B cell (primary cell): ENCODE measurements around the gene CDH19. TPM values are rescaled to one million over a fixed set of nuclear protein-coding genes. Genes with fewer than 3 reads are reported as not detected.

Experiments
- ATAC-seq: fragments of 200-7000 bp; cut with Tn5 transposase; one replicate; pipeline ENCODE4 v1.10.0; 2021; ENCODE audit warnings: low read depth, mild to moderate bottlenecking, moderate number of reproducible peaks, moderate library complexity
- CTCF ChIA-PET: fragments of 350-600 bp; sonication (Branson Sonifier 250); formaldehyde crosslinking; loops from one replicate; lab custom pipeline; 2021; ENCODE audit warnings: antibody characterized with exemption, inconsistent platforms; lab: Charles Lee
- POLR2A ChIA-PET: fragments of 350-600 bp; sonication (Branson Sonifier 250); formaldehyde crosslinking; loops from one replicate; lab custom pipeline; 2021; ENCODE audit warnings: antibody characterized with exemption; lab: Charles Lee
- DNase-seq: peaks from one replicate; pipeline ENCODE4 v3.0.0; 2013
- H2AFZ ChIP-seq: 2 replicates; pipeline ENCODE4 v1.6.1; 2012; ENCODE audit warnings: mild to moderate bottlenecking, low read depth, low read length; ENCODE audit not compliant: insufficient read depth, poor library complexity, severe bottlenecking
- H3K27ac ChIP-seq, 2 donors: 1 replicate in 1 of 2; 2 replicates in 1 of 2; pipeline ENCODE4 v1.5.1; 2012 to 2013; ENCODE audit warnings: low read length in 2 of 2, mild to moderate bottlenecking in 2 of 2, moderate library complexity in 1 of 2
- H3K27me3 ChIP-seq, 4 experiments: fragments of 200-600 bp in 1 of 4; sonication (generic) in 1 of 4; replicated peaks in 1 of 4; 1 replicate in 2 of 4; 2 replicates in 2 of 4; pipeline versions ENCODE4 v1.6.1 to v1.7.0; 2013 to 2016; ENCODE audit warnings: low read length in 3 of 4, mild to moderate bottlenecking in 2 of 4, mixed read lengths in 1 of 4, moderate library complexity in 1 of 4; ENCODE audit not compliant: insufficient read depth in 4 of 4, control insufficient read depth in 3 of 4; ENCODE audit errors: control extremely low read depth in 1 of 4
- H3K36me3 ChIP-seq, 2 experiments: replicated peaks in 1 of 2; 1 replicate in 1 of 2; 2 replicates in 1 of 2; pipeline versions ENCODE4 v1.6.1 to v1.7.1; 2013; ENCODE audit warnings: low read length in 1 of 2; ENCODE audit not compliant: insufficient read depth in 2 of 2, control insufficient read depth in 1 of 2; ENCODE audit errors: control extremely low read depth in 1 of 2, extremely low read depth in 1 of 2
- H3K4me1 ChIP-seq, 2 donors: fragments of 200-600 bp in 1 of 2; sonication (generic) in 1 of 2; 1 replicate in 1 of 2; 2 replicates in 1 of 2; pipeline versions ENCODE4 v1.5.1 to v1.6.1; 2013 to 2017; ENCODE audit warnings: low read length in 2 of 2; ENCODE audit not compliant: control insufficient read depth in 2 of 2, insufficient read depth in 2 of 2
- H3K4me2 ChIP-seq: replicated peaks from 2 replicates; pipeline ENCODE3; 2012; ENCODE audit warnings: mild to moderate bottlenecking, low read depth, low read length; ENCODE audit not compliant: poor library complexity, severe bottlenecking
- H3K4me3 ChIP-seq, 5 experiments: fragments of 200-600 bp in 1 of 5; sonication (generic) in 1 of 5; 1 replicate in 3 of 5; 2 replicates in 2 of 5; pipeline versions ENCODE4 v1.5.1 to v1.7.0; 2011 to 2016; ENCODE audit warnings: low read length in 4 of 5, mild to moderate bottlenecking in 4 of 5, low read depth in 2 of 5, control low read depth in 1 of 5, moderate library complexity in 1 of 5; ENCODE audit not compliant: insufficient read depth in 1 of 5; ENCODE audit errors: control extremely low read depth in 1 of 5, extremely low read depth in 1 of 5
- H3K79me2 ChIP-seq: fragments of 200-600 bp; sonication (generic); one replicate; pipeline ENCODE4 v1.6.0; 2016; ENCODE audit warnings: low read length; ENCODE audit not compliant: control insufficient read depth, insufficient read depth
- H3K9ac ChIP-seq: fragments of 200-600 bp; sonication (generic); 2 replicates; pipeline ENCODE4 v1.6.1; 2017; ENCODE audit warnings: mild to moderate bottlenecking, low read length, moderate library complexity
- H3K9me3 ChIP-seq, 3 donors: one replicate each; pipeline versions ENCODE4 v1.6.1 to v1.7.1; 2013; ENCODE audit warnings: low read length in 2 of 3; ENCODE audit not compliant: control insufficient read depth in 2 of 3, insufficient read depth in 1 of 3; ENCODE audit errors: control extremely low read depth in 1 of 3
- H4K20me1 ChIP-seq: 2 replicates; pipeline ENCODE4 v1.6.0; 2012; ENCODE audit warnings: mild to moderate bottlenecking, low read length; ENCODE audit not compliant: insufficient read depth, control insufficient read depth, poor library complexity, severe bottlenecking
- H3K27ac Mint-ChIP-seq: one replicate; pipeline ENCODE4 v1.8.0; 2021; ENCODE audit warnings: mixed read lengths
- H3K27me3 Mint-ChIP-seq: one replicate; pipeline ENCODE4 v1.8.0; 2021; ENCODE audit warnings: mixed read lengths
- H3K4me1 Mint-ChIP-seq: one replicate; pipeline ENCODE4 v1.8.0; 2021; ENCODE audit warnings: mixed read lengths
- H3K4me3 Mint-ChIP-seq: one replicate; pipeline ENCODE4 v1.8.0; 2021; ENCODE audit warnings: mixed read lengths
- H3K9me3 Mint-ChIP-seq: one replicate; pipeline ENCODE4 v1.8.0; 2022; ENCODE audit warnings: mixed read lengths; ENCODE audit not compliant: insufficient read depth
- CTCF ChIP-seq: fragments of 200-600 bp; IDR thresholded peaks from one replicate; pipeline ENCODE4 v1.8.0; 2022; ENCODE audit warnings: antibody characterized with exemption, mild to moderate bottlenecking
- EZH2 ChIP-seq: IDR thresholded peaks from 2 replicates; pipeline ENCODE4 v1.6.1; 2012; ENCODE audit warnings: borderline replicate concordance, low read depth, mild to moderate bottlenecking, moderate library complexity, low read length; ENCODE audit not compliant: insufficient read depth, poor library complexity, severe bottlenecking
- WGBS: methylation state at CpG from one replicate; pipeline ENCODE4 v1.1.5; 2013; ENCODE audit warnings: missing lambda C conversion rate; ENCODE audit not compliant: insufficient coverage; 5-methylcytosine and 5-hydroxymethylcytosine counted together
- intact Hi-C: fragments of 100-400 bp; cut with micrococcal nuclease; formaldehyde crosslinking; loops from one replicate; pipeline ENCODE4 v1.10.0; 2022
- polyA plus RNA-seq: library from polyadenylated mRNA; depleted of rRNA; stranded (reverse); fragments of >200 nt; gene quantifications from 2 replicates; pipeline ENCODE4 v1.2.3, GENCODE V29; 2012
- total RNA-seq, 2 donors: library from RNA; stranded (reverse); fragments of 120-200 nt in 1 of 2; gene quantifications; 1 replicate in 1 of 2; 2 replicates in 1 of 2; pipeline versions ENCODE4 v1.2.3 to v1.2.4, GENCODE V29; 2013 to 2022

The CDH19 gene
- total and polyA plus RNA-seq, 2 donors (not counting 1 experiment from before 2014, with no cell fraction given) = not detected

- no peaks in the 10 kb centered on the region for H3K9me3 Mint-ChIP-seq
- Histone ChIP-seq H3K79me2 (no peaks in the 10 kb centered on the region), H3K27ac (no peak overlapping the region), H3K4me3 (no peak overlapping the region), H3K9me3 (peaks cover 0 to 3% (median 0%) of the 10 kb centered on the region in 3 donors), H2AFZ (no peak overlapping the region), H3K4me2 (no peak overlapping the region), H3K9ac (no peak overlapping the region), H3K36me3 (no peaks in the 10 kb centered on the region), H4K20me1 (no peaks in the 10 kb centered on the region), H3K27me3 (no peaks in the 10 kb centered on the region), H3K4me1 (no peaks in the 10 kb centered on the region)
- H3K4me1 Mint-ChIP-seq = no peaks in the 10 kb centered on the region
- CTCF ChIA-PET = no interaction called here
- no peak overlapping the region for H3K27ac Mint-ChIP-seq
- TF ChIP-seq EZH2 (no peak), CTCF (no peak)
- no peak for DNase-seq
- POLR2A ChIA-PET = no interaction called here
- ATAC-seq = no peak
- no peak overlapping the region for H3K4me3 Mint-ChIP-seq
- no peaks in the 10 kb centered on the region for H3K27me3 Mint-ChIP-seq
- WGBS = 94% methylated on average over 15 of the region's 18 CpGs
- intact Hi-C loops = no loop called here
Observed at GRCh38 chr18:66523219-66523991, 80.5 kb downstream of the CDH19 start.

GRCh38 chr18:66513996-66514395 is 89.9 kb downstream of the CDH19 start:
- Histone ChIP-seq H4K20me1 (no peaks in the 10 kb centered on the region), H3K9me3 (no peaks in the 10 kb centered on the region), H2AFZ (no peak overlapping the region), H3K9ac (no peak overlapping the region), H3K27ac (no peak overlapping the region), H3K79me2 (no peaks in the 10 kb centered on the region), H3K4me2 (no peak overlapping the region), H3K4me1 (no peaks in the 10 kb centered on the region), H3K36me3 (no peaks in the 10 kb centered on the region), H3K27me3 (no peaks in the 10 kb centered on the region), H3K4me3 (no peak overlapping the region)
- TF ChIP-seq EZH2 (no peak), CTCF (no peak)
- no peak overlapping the region for H3K27ac Mint-ChIP-seq
- no peak for DNase-seq
- H3K4me1 Mint-ChIP-seq = no peaks in the 10 kb centered on the region
- ChIA-PET POLR2A (no interaction called here), CTCF (no interaction called here)
- ATAC-seq = no peak
- intact Hi-C loops = no loop called here
- WGBS = no CpG with 5 or more reads among the region's 1 CpG
- no peaks in the 10 kb centered on the region for H3K9me3 Mint-ChIP-seq
- H3K4me3 Mint-ChIP-seq = no peak overlapping the region
- no peaks in the 10 kb centered on the region for H3K27me3 Mint-ChIP-seq
